Suppressor macrophage treated with lipopolysaccharide for 4 hours (primary cell): ENCODE measurements around the gene PSMF1.
A peak's percentile ranks its signal among the peaks of the same experiment; 100 is the strongest.

ENCODE experiments used
- DNase-seq: peaks from one replicate; pipeline ENCODE4 v3.0.0-alpha.2; 2020

Gene PSMF1

DNA sequence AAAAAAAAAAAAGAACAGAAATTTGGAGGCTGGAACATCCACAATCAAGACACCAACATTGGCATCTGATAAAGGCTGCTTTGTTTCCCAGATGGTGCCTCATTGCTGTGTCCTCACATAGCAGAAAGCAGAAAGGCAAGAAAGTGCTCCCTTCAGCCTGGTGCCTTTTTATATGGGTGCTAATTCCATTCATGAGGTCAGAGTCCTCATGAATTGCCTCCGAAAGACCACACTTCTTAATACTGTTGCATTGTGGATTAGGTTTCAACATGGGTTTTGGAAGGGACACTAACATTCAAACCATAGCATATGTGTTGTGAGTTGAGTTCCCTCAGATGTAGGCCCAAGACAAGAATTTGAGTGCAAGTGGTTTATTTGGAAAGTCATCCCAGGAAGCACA lies 76.8 kb downstream of the PSMF1 start:
- no peak for DNase-seq

DNA sequence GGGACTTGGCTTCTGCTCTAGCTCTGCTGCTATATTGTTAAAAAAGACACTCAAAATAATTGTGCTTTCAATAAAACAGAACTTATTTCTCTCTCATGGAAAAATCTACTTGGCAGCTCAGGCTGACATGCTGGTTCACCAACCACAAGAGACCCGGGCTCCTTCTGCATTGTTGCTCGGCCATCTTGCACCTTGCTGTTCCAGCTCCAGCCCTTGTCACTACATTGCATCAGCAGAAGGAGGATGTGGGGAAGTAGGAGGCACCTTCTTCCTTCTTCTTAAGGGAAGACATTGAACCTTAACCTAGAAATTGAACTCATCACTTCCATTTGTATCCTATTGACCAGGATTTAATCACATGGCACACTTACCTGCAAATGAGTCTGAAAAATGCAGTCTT lies 78.2 kb downstream of the PSMF1 start:
- DNase-seq: no peak

DNA sequence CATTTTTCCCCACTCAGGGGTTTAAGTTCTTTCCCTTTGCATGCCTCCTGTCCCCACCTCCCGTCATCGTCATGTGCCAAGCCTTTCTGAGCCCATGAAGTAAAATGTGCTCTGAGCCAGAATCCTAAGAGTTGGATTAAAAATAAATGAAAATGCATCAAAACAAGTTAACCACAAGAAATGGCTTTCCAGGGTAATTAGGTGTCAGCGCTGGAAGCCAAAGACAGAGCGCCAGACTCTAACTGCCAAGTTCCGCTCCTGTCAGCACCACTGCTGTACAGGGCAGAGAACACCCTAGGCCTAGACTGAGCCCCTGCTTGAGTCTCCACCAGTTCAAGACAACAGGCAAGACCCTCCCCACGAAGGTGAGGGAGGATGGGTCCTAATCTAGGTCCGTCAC lies 79.4 kb downstream of the PSMF1 start:
- DNase-seq: no peak

DNA sequence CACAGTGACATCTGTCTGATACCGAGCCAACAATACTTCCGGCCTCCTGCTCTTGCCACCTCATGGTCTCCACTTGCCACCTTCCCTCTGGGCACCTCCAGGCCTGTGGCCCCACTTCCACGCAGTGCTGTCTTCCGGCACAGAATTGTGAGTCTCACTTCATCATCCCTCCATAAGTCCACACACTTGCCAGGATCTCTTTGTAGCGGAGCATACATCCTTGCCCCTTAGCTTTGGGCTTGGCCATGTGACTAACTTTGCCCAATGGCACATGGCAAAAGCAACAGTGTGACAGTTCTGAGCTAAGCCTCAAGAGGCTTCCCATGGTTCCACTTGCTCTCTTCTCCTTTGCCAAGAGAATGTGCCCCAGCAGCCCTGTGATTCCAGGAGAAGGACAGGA lies 80.3 kb downstream of the PSMF1 start:
- DNase-seq: no peak

DNA sequence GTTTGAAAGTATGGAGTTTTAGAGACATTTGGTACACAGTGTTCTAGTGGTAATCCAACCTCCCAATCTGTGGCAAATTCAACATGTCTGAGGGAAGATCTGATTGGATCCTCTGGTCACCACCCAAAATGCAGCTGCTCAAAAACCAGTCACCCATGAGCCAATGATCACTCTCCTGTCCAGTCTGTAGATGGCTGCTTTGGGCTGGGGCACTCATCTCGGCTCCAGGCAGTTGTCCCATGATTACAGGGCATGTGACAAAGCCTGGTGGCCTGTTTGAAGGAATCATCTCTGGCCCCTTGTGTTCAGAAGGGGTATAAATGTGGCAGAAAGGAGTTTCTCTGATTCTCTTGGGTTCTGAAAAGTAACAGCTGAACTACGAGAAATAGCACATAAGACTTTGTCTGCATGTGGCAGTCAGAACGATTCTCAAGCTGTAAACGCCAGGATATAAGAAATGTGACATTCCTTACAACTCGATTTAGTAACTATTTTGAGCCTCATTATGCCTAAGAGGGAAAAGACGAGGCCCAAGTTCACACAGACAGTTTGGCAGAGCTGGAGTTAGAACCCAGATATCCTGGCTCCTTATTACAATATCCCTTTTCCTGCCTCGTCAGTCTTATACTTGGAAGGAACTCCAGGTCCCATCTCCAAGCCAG lies 80.9 kb downstream of the PSMF1 start:
- no peak for DNase-seq

DNA sequence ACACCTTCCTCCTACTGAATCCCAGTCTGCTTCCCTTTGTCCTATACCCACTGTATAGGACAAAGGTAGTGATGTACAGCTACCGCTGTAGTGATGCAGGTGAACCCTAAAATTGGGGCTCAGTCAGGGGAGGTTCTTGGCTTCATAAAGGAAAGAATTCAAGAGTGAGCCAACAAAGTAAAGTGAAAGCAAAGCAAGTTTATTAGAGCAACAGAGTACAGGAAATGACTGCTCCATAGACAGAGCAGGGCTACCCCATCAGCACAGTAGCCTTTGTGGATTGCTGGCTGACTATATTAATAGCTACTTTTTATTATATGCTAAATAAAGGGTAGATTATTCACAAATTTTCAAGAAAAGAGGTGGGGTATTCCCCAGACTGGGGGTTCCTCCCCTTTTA lies 81.6 kb downstream of the PSMF1 start:
- DNase-seq: no peak

DNA sequence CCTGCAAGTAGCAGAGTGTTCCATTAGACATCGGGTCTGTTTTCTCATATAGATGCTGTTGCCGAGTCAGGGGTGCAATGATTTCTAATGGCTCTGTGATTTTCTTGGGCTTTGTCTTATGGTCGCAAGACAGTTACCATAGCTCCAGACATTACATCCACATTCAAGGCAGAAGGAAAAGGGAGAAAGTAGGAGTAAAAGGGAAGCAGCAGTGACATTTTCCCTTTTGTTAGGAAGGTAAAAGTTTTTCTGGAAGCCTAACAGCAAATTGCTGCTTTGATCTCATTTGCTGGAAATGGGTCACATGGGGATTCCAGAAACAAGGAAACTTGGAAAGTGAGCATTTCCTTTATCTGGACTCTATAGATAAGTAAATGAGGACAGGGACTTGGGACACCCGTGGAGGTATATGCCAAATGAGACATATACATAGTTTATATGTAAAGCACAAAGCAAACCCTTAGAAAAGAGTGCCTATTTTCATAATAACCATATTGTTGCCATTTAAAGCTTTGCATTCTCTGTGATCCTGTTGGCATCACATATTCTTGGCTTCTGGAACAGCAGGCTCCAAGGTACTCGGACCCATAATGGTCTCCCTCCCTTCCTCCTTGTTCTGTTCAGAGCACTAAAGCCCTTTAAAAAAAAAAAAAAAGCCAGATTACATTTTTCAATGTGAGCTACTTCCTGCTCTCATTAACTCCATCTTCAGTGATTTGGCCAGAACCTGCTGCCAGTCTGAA lies 84.5 kb downstream of the PSMF1 start, which contains the start of gene C20orf202:
C20orf202 (plus strand) TSS at position 693 of the 743 bp plus-strand sequence. CDS start 132 bp downstream, outside the sequence.
- no peak for DNase-seq

DNA sequence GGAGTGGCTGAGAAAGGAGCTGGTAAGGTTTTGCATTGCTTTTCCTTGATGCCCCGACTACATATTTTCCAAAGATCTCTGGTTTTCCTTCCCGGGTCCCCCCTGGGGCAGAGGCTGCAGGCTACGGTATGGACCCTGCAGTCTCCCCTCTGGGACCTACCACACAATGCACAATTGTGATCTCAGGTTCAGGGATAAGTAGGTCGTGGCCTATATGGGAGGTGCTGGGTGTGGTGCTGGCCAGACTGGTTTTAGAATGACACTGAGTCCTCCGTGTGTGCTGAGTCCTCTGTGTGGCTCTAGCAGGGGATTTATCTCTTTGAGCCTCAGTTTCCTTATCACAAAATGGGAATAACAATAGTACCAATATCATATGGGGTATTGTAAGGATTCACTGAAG lies 85.2 kb downstream of the PSMF1 start:
- DNase-seq: no peak

DNA sequence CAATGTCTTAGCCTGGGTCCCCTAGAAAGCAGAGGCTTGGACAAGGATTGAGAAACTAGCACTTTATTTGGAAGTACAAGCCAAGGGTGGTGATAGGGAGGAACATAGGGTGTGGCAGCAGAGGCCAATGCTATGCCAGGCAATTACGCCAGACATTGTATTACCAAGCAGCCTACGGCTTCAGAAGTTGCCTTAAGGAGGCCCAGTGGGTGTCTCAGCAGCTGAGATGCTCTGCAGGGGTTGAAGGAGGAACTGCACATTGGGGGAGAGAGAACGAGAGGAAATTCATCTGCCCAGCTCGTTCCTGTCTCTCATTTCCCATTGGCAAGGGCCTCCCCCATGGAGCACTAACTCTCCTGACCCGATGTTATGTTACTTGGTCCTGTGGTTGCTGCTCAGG lies 85.7 kb downstream of the PSMF1 start:
- peak; percentile 17 for DNase-seq

DNA sequence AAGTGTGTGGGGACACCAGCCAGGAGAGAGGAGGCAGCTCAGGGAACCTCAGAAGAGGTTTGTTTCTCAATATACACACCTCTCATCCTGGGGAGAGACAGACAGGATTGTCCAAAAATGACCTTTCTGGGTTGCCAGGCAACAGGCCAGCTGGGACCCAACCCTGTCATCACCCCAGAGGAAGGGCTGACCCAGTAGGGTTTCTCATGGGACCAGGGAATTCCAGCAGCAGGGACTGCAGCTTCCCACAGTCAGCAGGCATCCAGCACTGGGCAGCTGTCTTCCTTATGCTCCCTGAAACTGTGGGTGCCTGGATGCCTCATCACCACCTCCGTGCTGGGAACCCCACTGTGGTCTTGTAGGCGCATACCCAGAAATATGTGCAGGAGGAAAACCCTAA lies 86.2 kb downstream of the PSMF1 start:
- DNase-seq: no peak

DNA sequence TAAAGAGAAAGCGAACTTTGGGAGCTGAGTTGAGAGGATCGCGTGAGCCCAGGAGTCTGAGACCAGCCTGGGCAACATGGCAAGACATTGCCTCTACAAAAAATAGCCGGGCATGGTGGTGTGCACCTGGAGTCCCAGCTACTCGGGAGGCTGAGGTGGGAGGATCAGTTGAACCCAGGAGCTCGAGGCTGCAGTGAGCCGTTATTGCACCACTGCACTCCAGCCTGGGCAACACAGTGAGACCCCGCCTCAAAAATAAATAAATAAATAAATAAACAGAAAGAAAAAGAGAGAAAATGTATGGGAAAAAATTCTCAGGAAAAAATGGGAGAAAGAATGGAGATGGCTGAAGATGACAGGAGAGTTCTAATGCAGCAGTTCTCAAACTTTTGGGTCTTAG lies 87.4 kb downstream of the PSMF1 start:
- no peak for DNase-seq

DNA sequence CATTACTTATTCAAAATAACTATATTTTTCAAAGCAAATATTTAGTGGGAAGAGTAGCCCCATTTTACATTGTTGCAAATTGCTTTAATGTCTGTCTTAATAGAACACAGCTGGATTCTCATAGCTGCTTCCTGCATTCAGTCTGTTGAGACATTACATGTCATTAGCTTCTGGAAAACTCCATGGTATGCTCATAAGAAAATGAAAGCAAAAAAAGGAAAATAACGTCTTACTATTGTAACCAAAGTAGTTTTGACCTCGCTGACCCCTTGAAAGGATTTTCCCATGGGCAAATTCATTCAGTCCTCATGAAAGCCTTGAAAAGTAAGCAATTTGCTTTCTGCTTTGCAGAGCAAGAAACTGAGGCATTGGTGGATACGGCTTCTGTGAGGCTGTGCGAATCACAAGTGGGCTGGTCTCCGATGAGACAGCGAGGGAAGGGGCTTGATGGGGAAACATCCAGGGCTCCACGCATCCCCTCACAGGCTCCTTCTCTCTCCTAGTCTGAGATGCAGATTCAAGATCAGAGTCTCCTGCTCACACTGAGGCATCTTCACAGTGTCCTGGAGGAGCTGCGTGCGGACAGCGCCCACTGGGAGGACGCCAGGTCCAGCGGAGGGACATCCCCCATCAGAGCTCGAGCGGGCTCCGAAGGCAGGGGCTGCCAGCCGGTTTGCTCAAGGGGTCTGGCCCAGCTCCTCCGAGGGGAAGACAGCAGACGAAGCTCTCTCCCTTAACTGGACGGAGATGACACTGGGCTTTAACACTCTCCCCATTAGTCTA lies 88.2 kb downstream of the PSMF1 start:
- no peak for DNase-seq

DNA sequence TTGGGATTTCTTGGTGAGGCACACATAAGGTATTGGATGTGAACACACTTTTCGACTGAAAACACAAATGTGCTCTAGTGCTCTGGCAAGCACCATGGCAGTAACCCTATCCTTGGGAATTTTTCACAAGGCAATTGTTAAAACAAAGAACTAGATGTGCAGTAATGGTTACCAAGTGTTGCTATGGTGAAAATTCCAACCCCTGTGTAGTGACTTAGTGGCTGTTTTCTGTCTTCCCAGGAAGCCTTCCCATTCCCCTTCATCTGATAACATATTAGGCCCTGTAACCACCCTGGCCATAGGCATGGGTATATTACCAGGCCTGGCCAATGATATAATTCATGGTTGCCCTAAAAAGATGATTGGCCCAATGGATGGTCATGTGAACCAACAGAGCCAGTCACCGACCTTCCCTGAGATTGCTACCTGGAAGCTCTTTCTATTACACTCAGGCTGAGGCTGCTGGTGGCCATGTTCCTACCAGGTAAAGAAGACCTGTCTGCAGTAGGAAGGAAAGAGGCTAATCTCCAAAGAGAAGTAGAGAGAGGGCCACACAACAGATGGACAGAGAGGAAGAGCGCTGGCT lies 89.0 kb downstream of the PSMF1 start:
- DNase-seq: no peak

DNA sequence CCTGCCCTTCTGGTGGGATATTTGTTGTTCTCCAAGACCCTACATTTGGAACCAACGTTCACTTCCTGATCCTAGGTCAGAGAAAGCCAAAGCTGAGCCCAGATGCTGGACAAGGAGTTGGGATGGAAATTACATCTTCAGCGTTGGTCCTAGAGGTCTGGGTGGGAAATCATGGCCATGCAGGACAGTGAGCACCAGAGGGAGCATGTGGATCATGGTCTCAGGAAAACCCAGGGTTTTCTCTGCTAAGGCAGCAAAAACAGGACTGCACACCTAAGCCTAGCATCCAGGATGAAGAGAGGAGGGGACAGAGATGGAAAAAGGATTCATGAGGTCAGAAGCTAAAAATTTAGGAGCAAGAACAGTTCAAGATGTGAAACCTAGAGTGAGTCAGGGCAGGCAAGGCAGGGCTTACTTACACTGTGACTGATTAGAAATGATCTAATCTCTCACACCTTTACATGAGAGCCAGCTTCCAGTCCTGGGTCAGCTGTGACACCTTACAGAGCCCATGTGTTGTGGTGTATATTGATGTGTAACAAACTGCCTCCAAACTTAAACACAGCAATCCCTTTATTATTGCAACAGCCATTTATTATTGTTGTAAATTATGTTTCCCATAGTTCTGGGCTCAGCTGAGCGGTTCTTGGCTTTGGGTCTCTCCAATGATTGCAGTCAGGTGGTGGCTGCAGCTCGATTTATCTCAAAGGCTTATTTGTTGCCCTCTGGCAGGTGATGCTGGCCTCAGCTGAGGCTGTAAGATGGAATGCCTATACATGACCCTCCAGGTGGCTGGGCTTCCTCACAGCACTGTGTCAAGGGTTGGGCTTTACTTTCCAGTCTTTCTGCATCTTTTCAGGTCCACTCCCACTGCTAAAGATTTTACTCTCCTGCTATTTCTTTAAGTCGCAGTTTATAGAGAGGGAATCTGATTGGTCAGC lies 91.3 kb downstream of the PSMF1 start:
- DNase-seq: no peak

DNA sequence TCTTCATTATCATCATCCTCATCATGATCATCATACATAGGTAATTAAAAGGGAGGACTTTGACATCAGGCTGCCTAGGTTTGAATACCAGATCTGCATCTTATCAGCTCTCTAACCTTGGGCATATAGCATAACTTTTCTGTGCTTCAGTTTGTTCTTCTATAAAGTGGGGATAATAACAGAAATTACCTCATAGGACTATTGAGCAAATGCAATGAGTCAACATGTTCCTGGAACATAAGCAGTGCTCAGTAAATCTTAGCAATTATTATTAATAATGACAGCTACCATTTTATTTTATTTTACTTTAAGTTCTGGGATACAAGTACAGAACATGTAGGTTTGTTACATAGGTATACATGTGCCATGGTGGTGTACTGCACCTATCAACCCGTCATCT lies 92.1 kb downstream of the PSMF1 start:
- peak; percentile 30 for DNase-seq

DNA sequence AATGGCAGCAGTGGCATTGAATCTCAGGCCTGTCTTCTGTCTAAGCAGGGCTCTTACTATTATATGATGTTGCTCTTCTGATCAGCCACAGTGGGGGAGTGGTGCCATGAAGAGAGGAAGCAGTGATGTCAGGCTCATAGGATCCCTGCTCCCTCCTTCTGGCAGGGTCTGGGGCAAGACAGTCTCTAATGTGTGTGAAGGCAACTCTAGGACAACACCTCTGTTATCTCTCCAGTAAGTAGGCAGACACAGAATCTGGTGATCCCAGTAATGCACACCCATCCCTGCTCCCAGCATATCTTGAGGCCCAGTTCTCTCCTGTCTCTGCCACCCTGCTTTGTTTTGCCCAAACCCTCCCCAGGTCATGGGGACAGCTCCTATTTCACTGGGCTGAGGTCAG lies 93.6 kb downstream of the PSMF1 start:
- peak; percentile 70 for DNase-seq

DNA sequence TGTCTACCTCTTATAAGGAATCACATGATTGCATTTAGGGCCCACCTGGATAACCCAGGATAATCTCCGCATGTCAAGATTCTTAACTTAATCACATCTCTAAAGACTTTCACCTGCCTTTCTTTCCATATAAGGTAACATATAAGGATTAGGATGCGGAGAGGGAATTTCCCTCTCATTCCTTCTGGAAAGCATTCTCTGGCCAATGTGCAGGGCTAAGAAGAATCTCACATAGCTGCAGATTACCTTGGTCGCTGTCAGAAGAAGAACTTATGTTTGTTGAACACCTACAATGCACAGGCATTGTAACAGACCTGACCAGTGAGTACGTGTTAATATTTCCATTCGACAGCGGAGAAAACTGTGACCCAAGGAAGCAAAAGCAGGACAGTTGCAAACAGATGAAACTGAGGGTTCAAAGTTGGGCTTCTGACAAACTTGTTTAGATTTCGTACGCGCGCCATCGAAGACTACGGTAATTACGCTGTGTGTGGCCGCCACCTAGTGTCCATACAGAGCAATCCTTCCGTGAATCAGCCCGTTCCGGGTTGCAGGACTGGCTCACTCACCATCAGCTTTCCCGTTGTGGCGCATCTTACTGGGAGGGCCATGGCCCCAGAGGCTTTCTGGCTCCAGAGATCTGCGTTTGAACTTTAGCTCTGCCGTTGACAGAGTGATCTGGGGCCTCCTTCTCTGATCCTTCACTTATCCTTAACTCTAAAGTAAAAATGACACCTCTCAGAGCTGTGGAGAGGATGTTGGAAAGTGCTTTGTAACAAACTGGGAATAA lies 94.4 kb downstream of the PSMF1 start:
- peak; percentile 80 for DNase-seq

DNA sequence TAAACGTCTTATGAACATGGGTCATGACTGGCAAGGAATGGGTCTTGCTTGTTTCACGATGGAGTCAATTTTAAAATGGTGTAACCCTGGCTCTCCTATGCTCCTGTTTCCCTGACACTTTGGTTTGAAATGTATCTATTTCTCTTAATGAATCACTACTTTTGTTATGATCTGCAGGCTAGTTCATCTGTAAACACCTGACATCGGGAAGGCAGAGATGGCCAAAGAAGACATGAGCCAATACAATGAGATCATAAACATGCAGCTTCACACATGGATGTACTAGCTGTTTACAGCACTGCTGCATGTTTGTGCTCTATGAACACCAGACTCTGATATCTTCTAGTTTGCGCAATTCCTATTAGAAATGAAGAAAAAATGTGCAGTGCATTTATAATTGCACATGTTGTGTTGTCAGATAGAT lies 96.4 kb downstream of the PSMF1 start:
- DNase-seq: no peak

DNA sequence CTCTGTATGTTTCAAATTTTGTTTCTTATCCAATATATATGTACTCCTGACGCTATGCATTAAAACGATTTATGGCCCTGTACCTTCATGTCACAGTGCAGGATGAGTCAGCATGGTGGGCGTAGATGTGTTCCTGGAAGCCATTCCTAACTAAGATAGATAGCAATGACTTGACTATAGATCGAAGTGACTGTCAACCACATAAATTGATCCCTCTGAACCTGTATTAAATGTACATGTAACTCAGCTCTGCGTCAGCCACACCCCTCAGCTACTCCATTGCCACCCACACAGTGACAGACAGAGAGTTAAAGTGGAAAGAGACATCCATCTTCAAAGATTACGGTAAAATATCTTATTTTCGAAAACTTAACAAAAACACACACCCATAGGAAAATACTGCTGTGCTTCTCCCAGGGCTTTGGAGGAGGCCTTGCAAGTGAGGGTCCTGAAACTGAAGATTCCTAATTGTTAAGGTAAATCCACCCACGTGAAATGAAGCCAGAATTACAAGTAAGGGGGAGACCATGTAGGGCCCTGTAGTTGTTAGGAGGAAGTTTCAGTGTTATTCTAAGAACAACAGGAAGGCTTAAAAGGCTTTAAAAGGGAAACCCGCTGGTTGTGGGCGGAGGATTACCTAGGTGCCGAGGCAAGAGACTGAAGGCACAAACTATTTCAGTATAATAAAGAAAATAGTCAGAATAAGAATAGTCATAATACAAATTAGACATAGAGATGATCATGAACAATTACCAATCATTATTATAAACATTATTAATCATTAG lies 97.2 kb downstream of the PSMF1 start:
- DNase-seq: no peak
